C4-2B (cell line): Measurements from ENCODE around the gene CDC42EP2.
A peak's percentile ranks its signal among the peaks of the same experiment; 100 is the strongest.

Experiments used
- H3K27ac ChIP-seq: fragments of 450-650 bp; 2 replicates; pipeline ENCODE4 v1.5.1; 2017
- CTCF ChIP-seq: fragments of 450-650 bp; conservative IDR thresholded peaks from 2 replicates; pipeline ENCODE4 v1.5.1; 2017; ENCODE audit warnings: mild to moderate bottlenecking
- ZFX ChIP-seq: fragments of 450-650 bp; IDR thresholded peaks from 2 replicates; pipeline ENCODE4 v1.6.1; 2017

CDC42EP2 gene

GRCh38 chr11:65357856-65358356 is 43.2 kb downstream of the CDC42EP2 start:
- no peak for TF ChIP-seq CTCF
- TF ChIP-seq ZFX: no peak
- no peak overlapping the region for H3K27ac ChIP-seq

GRCh38 chr11:65362320-65362931 is 47.8 kb downstream of the CDC42EP2 start:
- TF ChIP-seq CTCF (no peak), ZFX (no peak)

GRCh38 chr11:65362966-65363365 is 48.3 kb downstream of the CDC42EP2 start:
- TF ChIP-seq ZFX (no peak), CTCF (no peak)
- no peak overlapping the region for H3K27ac ChIP-seq

More at GRCh38 chr11:65362320-65362931, 47.8 kb downstream of the CDC42EP2 start:
- H3K27ac ChIP-seq: no peak overlapping the region

GRCh38 chr11:65363770-65364169 is 49.1 kb downstream of the CDC42EP2 start:
- TF ChIP-seq ZFX (no peak), CTCF (no peak)
- H3K27ac ChIP-seq: no peak overlapping the region

- no peak overlapping the region for H3K27ac ChIP-seq
- TF ChIP-seq ZFX (no peak), CTCF (peak; percentile 89)
Measured at GRCh38 chr11:65366340-65366773, 51.7 kb downstream of the CDC42EP2 start.

GRCh38 chr11:65370659-65371049 is 56.0 kb downstream of the CDC42EP2 start:
- no peak for TF ChIP-seq ZFX
- TF ChIP-seq CTCF: no peak
- H3K27ac ChIP-seq: no peak overlapping the region
